OCI-LY7 (cell line): Measurements from ENCODE around the gene SORCS1.

Experiments
- EZH2phosphoT487 ChIP-seq: fragments of 200-600 bp; sonication (generic); IDR thresholded peaks from 2 replicates; pipeline ENCODE4 v1.6.1; 2018; ENCODE audit warnings: low read depth, borderline replicate concordance, mild to moderate bottlenecking, mixed run types, antibody characterized with exemption, low read length, moderate library complexity, mixed read lengths
- TF ChIP-seq, protein P1 (sequence below): fragments of 200-600 bp; sonication (generic); conservative IDR thresholded peaks from 2 replicates; pipeline ENCODE4 v1.5.1; 2014; ENCODE audit warnings: mild to moderate bottlenecking, antibody characterized with exemption, low read length, moderate library complexity, mixed read lengths

DNA sequence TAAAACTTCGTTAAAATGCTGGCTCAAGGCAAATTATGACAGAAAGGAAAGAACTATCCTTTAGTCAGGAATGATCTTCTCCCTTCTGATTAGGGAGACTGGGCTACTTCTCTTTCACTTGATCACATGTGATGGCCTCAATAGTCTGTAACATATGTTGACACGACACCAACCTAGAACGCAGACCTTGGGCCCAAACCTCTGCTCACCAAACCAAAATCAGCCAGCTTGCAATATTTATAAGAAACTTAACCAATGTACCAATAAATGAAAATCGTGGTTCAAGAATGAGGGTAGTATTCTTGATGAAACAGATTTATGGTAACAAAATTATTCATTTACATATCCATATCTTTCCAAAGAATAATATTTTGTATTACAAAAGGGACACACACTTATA lies 361.6 kb downstream of the SORCS1 start:
- TF ChIP-seq, protein P1, sequence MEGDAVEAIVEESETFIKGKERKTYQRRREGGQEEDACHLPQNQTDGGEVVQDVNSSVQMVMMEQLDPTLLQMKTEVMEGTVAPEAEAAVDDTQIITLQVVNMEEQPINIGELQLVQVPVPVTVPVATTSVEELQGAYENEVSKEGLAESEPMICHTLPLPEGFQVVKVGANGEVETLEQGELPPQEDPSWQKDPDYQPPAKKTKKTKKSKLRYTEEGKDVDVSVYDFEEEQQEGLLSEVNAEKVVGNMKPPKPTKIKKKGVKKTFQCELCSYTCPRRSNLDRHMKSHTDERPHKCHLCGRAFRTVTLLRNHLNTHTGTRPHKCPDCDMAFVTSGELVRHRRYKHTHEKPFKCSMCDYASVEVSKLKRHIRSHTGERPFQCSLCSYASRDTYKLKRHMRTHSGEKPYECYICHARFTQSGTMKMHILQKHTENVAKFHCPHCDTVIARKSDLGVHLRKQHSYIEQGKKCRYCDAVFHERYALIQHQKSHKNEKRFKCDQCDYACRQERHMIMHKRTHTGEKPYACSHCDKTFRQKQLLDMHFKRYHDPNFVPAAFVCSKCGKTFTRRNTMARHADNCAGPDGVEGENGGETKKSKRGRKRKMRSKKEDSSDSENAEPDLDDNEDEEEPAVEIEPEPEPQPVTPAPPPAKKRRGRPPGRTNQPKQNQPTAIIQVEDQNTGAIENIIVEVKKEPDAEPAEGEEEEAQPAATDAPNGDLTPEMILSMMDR, result no peak
- no peak for TF ChIP-seq EZH2phosphoT487
